Gastrocnemius medialis (tissue), 4 donors: ENCODE measurements around the gene GNGT2.

Experiments
- CTCF ChIP-seq, 5 experiments: fragments of 450-650 bp in 3 of 5; fragments of 200-600 bp in 2 of 5; sonication (generic) in 2 of 5; IDR thresholded peaks in 4 of 5; conservative IDR thresholded peaks in 1 of 5; 1 replicate in 4 of 5; 2 replicates in 1 of 5; pipeline ENCODE4 v1.5.1; 2016 to 2019; ENCODE audit warnings: antibody characterized with exemption in 5 of 5, mild to moderate bottlenecking in 3 of 5, moderate library complexity in 3 of 5
- POLR2A ChIP-seq, 2 donors: fragments of 450-650 bp; IDR thresholded peaks; one replicate each; pipeline ENCODE4 v1.6.1; 2017; ENCODE audit warnings: antibody characterized with exemption in 2 of 2, mild to moderate bottlenecking in 2 of 2, moderate library complexity in 2 of 2

GRCh38 chr17:49162866-49163265 is 47.5 kb downstream of the GNGT2 start:
- TF ChIP-seq POLR2A (IDR thresholded peaks at IDR 0.05) (no peak), CTCF (IDR thresholded peaks at IDR 0.05 in 4 of 5, conservative IDR thresholded peaks at IDR 0.05 in 1 of 5) (no peak)
